Anterior cingulate cortex (tissue), 58 donors: Measurements from ENCODE around the gene FAM78A.
A peak's percentile ranks its signal among the peaks of the same experiment; 100 is the strongest.

Source experiments
- DNase-seq, 58 donors: peaks; one replicate each; lab custom pipeline; 2025; lab: John Stamatoyannopoulos, UW

Gene FAM78A, protein sequence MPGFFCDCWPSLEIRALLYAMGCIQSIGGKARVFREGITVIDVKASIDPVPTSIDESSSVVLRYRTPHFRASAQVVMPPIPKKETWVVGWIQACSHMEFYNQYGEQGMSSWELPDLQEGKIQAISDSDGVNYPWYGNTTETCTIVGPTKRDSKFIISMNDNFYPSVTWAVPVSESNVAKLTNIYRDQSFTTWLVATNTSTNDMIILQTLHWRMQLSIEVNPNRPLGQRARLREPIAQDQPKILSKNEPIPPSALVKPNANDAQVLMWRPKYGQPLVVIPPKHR

GRCh38 chr9:131276094-131276888, at the start of gene FAM78A:
Gene FAM78A, minus strand, starts transcription at chr9:131276510. Its CDS starts 331 bp downstream, at chr9:131276179.
- DNase-seq = peak in 3 of 58 donors; percentile 15 to 26 (median 21)

GRCh38 chr9:131324736-131325679, 48.7 kb upstream of the FAM78A start:
- no peak for DNase-seq

DNA sequence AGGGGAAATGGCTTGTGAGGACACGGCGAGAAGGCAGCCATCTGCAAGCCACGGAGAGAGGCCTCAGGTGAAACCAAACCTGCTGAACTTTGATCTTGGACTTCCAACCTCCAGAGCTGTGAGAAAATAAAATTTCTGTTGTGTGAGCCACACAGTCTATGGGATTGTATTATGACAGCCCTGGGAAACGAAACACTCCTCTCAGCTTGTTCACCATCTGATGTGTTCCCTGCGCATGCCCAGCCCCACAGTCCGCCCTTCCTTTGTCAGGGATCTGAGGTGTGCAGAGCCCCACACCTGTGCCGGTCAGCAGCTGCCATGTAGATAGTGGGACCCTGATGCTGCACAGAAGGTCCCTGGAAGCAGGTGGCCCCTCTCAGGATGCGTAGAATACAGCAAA, 47.3 kb upstream of the FAM78A start:
- DNase-seq = no peak

- DNase-seq = no peak
These were observed 43.8 kb upstream of the FAM78A start for GRCh38 chr9:131320031-131320685.

DNA sequence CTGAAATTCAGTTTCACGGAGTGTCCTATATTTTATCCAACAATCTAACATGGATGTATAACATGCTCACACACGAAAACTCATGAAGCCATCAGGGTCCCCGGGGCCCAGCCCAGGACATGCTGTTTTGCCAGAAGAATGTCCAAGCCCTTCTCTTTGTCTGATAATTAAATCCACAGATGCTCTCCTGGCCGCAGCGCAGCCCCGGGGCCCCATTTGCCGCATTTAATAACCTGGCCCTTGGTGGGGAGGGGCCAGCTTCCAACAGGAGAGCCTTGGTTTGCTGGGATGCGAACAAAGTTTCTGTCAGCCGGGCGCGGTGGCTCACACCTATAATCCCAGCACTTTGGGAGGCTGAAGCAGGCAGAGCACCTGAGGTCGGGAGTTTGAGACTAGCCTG, 43.2 kb upstream of the FAM78A start:
- DNase-seq = no peak

- DNase-seq = no peak
These were observed 42.1 kb upstream of the FAM78A start for GRCh38 chr9:131318231-131319085.

GRCh38 chr9:131312822-131313770, 36.8 kb upstream of the FAM78A start:
- peak in 3 of 58 donors; percentile 5 to 18 (median 9) for DNase-seq

DNA sequence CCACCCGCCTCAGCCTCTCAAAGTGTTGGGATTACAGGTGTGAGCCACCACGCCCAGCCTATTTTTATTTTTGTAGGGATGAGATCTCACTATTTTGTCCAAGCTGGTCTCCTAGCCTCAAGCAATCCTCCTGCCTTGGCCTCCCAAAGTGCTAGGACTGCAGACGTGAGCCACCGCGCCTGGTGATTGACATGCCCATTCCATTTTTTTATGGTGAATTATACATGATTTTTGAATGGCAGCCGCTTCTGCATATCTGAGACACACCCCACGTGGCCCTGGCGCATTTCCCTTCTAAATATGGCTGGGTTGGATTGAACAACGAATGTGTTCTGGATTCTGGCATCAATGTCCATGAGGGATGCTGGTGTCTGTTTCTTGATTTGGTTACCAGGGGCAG, 35.9 kb upstream of the FAM78A start:
- peak in 1 of 58 donors; percentile 17 for DNase-seq

GRCh38 chr9:131310833-131311554, 34.7 kb upstream of the FAM78A start:
- DNase-seq = no peak

GRCh38 chr9:131309530-131310276, 33.4 kb upstream of the FAM78A start:
- no peak for DNase-seq

DNA sequence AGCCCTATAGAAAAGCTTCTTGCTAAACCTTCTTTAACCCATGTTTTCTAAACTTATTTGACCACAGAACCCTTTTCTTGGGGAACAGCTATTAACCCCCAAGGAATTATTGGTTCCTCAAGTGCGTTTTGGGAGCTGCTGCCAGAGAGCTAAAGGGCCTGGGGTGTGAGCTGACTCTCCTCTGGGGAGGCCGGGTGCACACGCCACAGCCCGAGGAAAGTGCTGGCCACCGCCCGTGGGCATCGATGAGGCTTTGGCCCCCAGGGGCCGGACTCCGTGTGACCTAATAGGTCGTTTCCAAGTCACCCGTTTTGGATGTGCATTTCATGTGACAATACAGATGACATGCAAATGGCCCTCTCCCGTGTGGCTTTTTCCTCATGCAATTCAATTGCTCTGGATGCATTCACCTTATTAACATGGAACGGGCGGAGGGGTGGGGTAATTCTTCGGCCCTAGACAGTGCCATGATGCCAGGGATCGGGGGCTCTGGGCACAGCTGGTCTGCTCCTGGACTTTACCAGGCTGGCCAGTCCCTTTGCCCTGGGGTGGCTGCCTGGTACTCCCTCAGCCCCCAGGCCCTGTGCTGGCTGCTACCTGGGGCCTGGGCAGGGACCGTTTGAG, 32.7 kb upstream of the FAM78A start:
- DNase-seq = no peak

GRCh38 chr9:131308452-131308851, 32.1 kb upstream of the FAM78A start:
- DNase-seq = no peak

DNA sequence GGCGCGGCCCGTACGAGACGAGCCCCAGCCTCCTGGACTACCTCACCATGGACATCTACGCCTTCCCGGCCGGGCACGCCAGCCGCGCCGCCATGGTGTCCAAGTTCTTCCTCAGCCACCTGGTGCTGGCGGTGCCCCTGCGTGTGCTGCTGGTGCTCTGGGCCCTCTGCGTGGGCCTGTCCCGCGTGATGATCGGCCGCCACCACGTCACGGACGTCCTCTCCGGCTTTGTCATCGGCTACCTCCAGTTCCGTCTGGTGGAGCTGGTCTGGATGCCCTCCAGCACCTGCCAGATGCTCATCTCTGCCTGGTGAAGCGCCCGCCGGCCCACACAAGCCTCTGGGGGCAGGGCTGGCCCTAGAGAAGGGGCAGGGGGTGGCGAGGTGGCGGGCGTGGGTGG, 31.7 kb upstream of the FAM78A start:
- no peak for DNase-seq

DNA sequence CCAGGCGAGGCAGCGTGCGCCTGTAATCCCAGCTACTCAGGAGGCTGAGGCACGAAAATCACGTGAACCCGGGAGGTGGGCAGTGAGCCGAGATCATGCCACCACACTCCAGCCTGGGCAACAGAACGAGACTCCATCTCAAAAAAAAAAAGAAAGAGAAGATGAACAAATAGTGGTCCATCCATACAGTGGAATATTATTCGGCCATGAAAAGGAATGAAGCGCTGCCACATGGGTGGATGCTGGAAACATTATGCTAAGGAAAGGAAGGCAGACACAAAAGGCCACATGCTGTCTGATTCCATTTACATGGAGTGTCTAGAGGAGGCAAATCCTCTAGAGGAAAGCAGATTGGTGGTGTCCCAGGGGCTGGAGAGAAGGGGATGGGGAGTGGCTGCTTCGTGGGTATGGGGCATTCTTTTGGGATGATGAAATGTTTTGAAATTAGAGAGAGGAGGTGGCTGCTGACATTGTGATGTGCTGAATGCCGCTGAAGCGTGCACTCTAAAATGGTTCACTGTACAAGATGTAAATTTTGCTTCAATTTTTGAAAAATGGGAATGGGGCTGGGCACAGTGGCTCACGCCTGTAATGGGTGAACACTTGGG, 30.2 kb upstream of the FAM78A start:
- no peak for DNase-seq

DNA sequence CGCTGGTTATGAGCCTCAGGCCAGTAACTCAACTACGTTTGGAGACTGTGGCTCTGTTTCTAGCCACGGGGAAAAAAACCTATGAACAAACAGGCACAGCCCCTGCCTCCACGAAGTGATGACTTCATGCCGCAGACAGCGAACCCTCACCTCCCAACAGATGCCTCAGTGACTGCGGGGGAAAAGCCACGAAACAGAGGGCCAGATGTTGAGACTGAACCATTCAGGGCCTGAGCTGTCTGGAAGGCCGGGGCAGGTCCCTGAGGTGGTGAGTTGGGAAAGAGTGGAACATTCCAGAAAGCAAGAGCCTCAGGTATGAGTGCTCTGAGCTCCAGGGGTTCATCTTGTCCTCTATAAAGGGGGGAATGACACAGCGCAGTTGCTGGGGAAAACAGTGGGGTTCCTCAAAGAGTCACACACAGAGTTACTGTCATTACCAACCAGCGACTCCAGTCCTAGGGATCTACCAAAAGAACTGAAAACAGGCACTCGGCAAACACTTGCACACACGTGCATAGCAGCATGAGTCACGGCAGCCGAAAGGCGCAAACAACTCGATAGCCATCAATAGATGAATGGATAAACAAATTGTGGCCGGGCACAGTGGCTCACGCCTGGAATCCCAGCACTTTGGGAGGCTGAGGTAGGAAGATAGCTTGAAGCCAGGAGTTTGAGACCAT, 28.5 kb upstream of the FAM78A start:
- DNase-seq = no peak
